8988T (cell line): ENCODE measurements around the gene SUCO.
"Not testable (repeated sequence)": the region's sequence is repeated elsewhere in the genome, so short reads cannot be mapped to it uniquely, and the experiment has no call there.

Experiments
- DNase-seq: peaks from one replicate; pipeline ENCODE4 v3.0.0; 2011

SUCO gene

GRCh38 chr1:172566196-172566997, 33.4 kb downstream of the SUCO start:
- no peak for DNase-seq

GRCh38 chr1:172567720-172568119, 34.8 kb downstream of the SUCO start:
- DNase-seq = no peak

- no peak for DNase-seq
Observed at GRCh38 chr1:172574080-172574479, 41.1 kb downstream of the SUCO start.

GRCh38 chr1:172578586-172578985, 45.6 kb downstream of the SUCO start:
- no peak for DNase-seq

- no peak for DNase-seq
Observed at GRCh38 chr1:172581273-172581672, 48.3 kb downstream of the SUCO start.

GRCh38 chr1:172581779-172582178, 48.8 kb downstream of the SUCO start:
- no peak for DNase-seq

- DNase-seq = no peak
Observed at GRCh38 chr1:172582889-172583288, 49.9 kb downstream of the SUCO start.

GRCh38 chr1:172585348-172585747, 52.4 kb downstream of the SUCO start:
- DNase-seq = no peak

- DNase-seq = no peak
Observed at GRCh38 chr1:172585861-172586260, 52.9 kb downstream of the SUCO start.

GRCh38 chr1:172588296-172589291, 55.6 kb downstream of the SUCO start:
- DNase-seq = no peak

GRCh38 chr1:172589553-172589952, 56.6 kb downstream of the SUCO start:
- DNase-seq = no peak

- not testable (repeated sequence) for DNase-seq
Observed at GRCh38 chr1:172591429-172591828, 58.5 kb downstream of the SUCO start.

GRCh38 chr1:172595066-172595465, 62.1 kb downstream of the SUCO start:
- DNase-seq = not testable (repeated sequence)

- DNase-seq = not testable (repeated sequence)
Observed at GRCh38 chr1:172596782-172597181, 63.8 kb downstream of the SUCO start.

- no peak for DNase-seq
Observed at GRCh38 chr1:172599912-172600311, 67.0 kb downstream of the SUCO start.

GRCh38 chr1:172600615-172601014, 67.7 kb downstream of the SUCO start:
- no peak for DNase-seq

- no peak for DNase-seq
Observed at GRCh38 chr1:172601046-172601630, 68.2 kb downstream of the SUCO start.

- DNase-seq = no peak
Observed at GRCh38 chr1:172602706-172603105, 69.8 kb downstream of the SUCO start.

- no peak for DNase-seq
Observed at GRCh38 chr1:172603816-172604215, 70.9 kb downstream of the SUCO start.

- no peak for DNase-seq
Observed at GRCh38 chr1:172605641-172606040, 72.7 kb downstream of the SUCO start.

GRCh38 chr1:172607145-172607544, 74.2 kb downstream of the SUCO start:
- no peak for DNase-seq

GRCh38 chr1:172608098-172608601, 75.2 kb downstream of the SUCO start:
- DNase-seq = no peak

GRCh38 chr1:172609528-172609927, 76.6 kb downstream of the SUCO start:
- DNase-seq = no peak
